Transverse colon (tissue), 3 donors: ENCODE measurements around the gene STAU1.

Source experiments
- EP300 ChIP-seq: sonication (generic); formaldehyde crosslinking; IDR thresholded peaks from one replicate; pipeline ENCODE4 v1.6.1; 2017; ENCODE audit warnings: antibody characterized with exemption, low read depth
- POLR2A ChIP-seq: fragments of 450-650 bp; IDR thresholded peaks from one replicate; pipeline ENCODE4 v1.6.1; 2016; ENCODE audit warnings: antibody characterized with exemption, mild to moderate bottlenecking, moderate library complexity
- TF ChIP-seq, protein P1 (sequence below), 5 experiments: fragments of 200-600 bp in 3 of 5; fragments of 450-650 bp in 2 of 5; sonication (generic) in 3 of 5; IDR thresholded peaks; 1 replicate in 2 of 5; 2 replicates in 3 of 5; pipeline ENCODE4 v1.5.1; 2016 to 2017; ENCODE audit warnings: antibody characterized with exemption in 5 of 5, inconsistent platforms in 3 of 5, mild to moderate bottlenecking in 2 of 5, moderate library complexity in 1 of 5

DNA sequence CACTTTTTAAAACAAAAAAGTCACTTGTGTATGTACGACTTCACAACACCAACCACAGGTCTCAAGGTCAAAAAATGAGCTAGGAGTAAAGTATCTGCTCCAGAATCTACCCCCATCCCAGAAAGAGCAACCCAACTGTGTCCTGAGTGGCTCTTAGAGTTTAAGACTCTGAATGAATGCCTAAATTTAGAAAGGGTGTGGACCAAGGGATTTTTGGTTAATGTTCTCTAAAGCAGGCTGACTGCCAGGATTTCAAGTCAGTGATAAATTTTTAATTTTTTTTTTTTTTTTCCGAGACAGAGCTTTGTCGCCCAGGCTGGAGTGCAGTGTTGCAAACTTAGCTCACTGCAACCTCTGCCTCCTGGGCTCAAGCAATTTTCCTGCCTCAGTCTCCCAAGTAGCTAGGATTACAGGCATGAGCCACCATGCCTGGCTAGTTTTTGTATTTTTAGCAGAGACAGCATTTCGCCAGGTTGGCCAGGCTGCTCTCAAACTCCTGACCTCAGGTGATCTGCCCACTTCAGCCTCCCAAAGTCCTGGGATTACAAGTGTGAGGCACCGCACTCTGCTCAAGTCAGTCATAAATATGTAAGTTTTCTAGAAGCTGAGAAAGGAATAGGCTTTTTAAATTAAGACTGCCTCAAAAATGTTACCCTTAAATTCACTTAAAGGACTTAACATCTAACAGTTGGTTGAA lies 20.2 kb downstream of the STAU1 start:
- TF ChIP-seq, protein P1, sequence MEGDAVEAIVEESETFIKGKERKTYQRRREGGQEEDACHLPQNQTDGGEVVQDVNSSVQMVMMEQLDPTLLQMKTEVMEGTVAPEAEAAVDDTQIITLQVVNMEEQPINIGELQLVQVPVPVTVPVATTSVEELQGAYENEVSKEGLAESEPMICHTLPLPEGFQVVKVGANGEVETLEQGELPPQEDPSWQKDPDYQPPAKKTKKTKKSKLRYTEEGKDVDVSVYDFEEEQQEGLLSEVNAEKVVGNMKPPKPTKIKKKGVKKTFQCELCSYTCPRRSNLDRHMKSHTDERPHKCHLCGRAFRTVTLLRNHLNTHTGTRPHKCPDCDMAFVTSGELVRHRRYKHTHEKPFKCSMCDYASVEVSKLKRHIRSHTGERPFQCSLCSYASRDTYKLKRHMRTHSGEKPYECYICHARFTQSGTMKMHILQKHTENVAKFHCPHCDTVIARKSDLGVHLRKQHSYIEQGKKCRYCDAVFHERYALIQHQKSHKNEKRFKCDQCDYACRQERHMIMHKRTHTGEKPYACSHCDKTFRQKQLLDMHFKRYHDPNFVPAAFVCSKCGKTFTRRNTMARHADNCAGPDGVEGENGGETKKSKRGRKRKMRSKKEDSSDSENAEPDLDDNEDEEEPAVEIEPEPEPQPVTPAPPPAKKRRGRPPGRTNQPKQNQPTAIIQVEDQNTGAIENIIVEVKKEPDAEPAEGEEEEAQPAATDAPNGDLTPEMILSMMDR (IDR thresholded peaks at IDR 0.05) = no peak
- TF ChIP-seq EP300 (no peak), POLR2A (no peak)
